Tibial nerve (tissue), 4 donors: ENCODE measurements around the gene UTP4. TPM values are rescaled to one million over a fixed set of nuclear protein-coding genes. Genes with fewer than 3 reads are reported as not detected.

Source experiments
- DNase-seq, 2 donors: peaks; one replicate each; pipeline ENCODE4 v3.0.0-alpha.2; 2019; ENCODE audit warnings: low spot score in 2 of 2
- H3K27ac ChIP-seq, 4 donors: fragments of 200-600 bp; sonication (generic) in 3 of 4; one replicate each; pipeline ENCODE4 v1.5.1; 2017 to 2019; ENCODE audit warnings: mild to moderate bottlenecking in 1 of 4
- H3K27me3 ChIP-seq, 2 donors: fragments of 200-600 bp; sonication (generic) in 1 of 2; one replicate each; pipeline versions ENCODE4 v1.5.1 to v1.6.0; 2017 to 2019
- H3K36me3 ChIP-seq, 3 donors: fragments of 200-600 bp; sonication (generic); one replicate each; pipeline ENCODE4 v1.5.1; 2018 to 2019
- H3K4me1 ChIP-seq, 4 donors: fragments of 200-600 bp; sonication (generic) in 3 of 4; one replicate each; pipeline ENCODE4 v1.5.1; 2017 to 2019
- H3K4me3 ChIP-seq, 4 donors: fragments of 200-600 bp; sonication (generic) in 3 of 4; one replicate each; pipeline ENCODE4 v1.5.1; 2017 to 2019; ENCODE audit warnings: mild to moderate bottlenecking in 1 of 4, moderate library complexity in 1 of 4
- H3K9me3 ChIP-seq, 4 donors: fragments of 200-600 bp; sonication (generic) in 3 of 4; one replicate each; pipeline ENCODE4 v1.5.1; 2017 to 2019
- EP300 ChIP-seq, 2 donors: sonication (generic); formaldehyde crosslinking; IDR thresholded peaks; one replicate each; pipeline ENCODE4 v1.6.1; 2017; ENCODE audit warnings: antibody characterized with exemption in 2 of 2, mild to moderate bottlenecking in 1 of 2
- POLR2A ChIP-seq, 2 donors: fragments of 450-650 bp; IDR thresholded peaks; one replicate each; pipeline ENCODE4 v1.6.1; 2017; ENCODE audit warnings: antibody characterized with exemption in 2 of 2, mild to moderate bottlenecking in 2 of 2, moderate library complexity in 2 of 2
- WGBS, 2 donors: methylation state at CpG; one replicate each; pipeline ENCODE4 v1.1.5; 2018; 5-methylcytosine and 5-hydroxymethylcytosine counted together
- total RNA-seq, 4 donors: library from RNA; depleted of rRNA; stranded (reverse); fragments of >200 nt; gene quantifications; one replicate each; pipeline ENCODE4 v1.1.0, GENCODE V29; 2016
- TF ChIP-seq, protein P1 (sequence below), 5 experiments: fragments of 200-600 bp in 3 of 5; fragments of 450-650 bp in 2 of 5; sonication (generic) in 3 of 5; IDR thresholded peaks; one replicate each; pipeline ENCODE4 v1.5.1; 2016 to 2019; ENCODE audit warnings: antibody characterized with exemption in 5 of 5, mild to moderate bottlenecking in 3 of 5, moderate library complexity in 2 of 5

UTP4 gene
- total RNA-seq, 4 donors from 2014 or later: 17.6 to 48.0 (median 24.1) TPM

DNA sequence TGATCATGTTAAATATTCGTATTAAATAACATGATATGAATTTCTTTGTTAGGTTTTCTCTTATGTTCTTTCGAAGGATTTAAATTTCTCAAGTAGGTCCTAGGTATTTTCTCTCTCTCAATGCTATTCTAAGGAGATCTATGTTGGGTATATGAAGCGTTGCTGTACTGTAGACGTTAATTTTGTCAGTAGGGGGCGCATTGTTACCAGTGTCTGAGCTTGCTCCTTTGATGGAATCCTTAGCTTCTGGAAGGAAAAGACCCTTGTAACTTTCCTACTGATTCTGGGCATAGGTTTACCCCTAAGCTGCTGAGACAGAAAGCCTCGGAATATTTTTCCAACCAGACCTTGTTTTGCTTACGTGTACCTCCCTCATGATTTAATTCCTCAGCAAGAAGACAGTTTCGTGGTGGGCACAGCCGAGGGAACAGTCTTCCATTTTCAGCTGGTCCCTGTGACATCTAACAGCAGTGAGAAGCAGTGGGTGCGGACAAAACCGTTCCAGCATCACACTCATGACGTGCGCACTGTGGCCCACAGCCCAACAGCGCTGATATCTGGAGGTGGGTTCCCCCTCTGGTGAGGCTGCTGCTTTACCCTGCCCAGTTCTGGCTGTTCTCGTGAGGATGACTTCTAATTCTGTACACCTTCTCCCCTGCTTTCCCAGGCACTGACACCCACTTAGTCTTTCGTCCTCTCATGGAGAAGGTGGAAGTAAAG, 17.9 kb downstream of the UTP4 start:
- Histone ChIP-seq H3K4me1 (peaks cover 0 to 4% (median 0%) of the 10 kb centered on the region in 4 donors), H3K4me3 (no peak overlapping the region), H3K27me3 (no peaks in the 10 kb centered on the region), H3K36me3 (peaks cover 0 to 89% (median 3%) of the 10 kb centered on the region in 3 donors), H3K9me3 (no peaks in the 10 kb centered on the region), H3K27ac (no peak overlapping the region)
- WGBS, 2 donors: 52 to 61% methylated on average over 16 of the region's 16 CpGs
- DNase-seq: peak in 1 of 2 donors; percentile 94
- TF ChIP-seq POLR2A (IDR thresholded peaks at IDR 0.05) (no peak), EP300 (IDR thresholded peaks at IDR 0.05) (peak in 1 of 2 donors; percentile 14)
- TF ChIP-seq, protein P1, sequence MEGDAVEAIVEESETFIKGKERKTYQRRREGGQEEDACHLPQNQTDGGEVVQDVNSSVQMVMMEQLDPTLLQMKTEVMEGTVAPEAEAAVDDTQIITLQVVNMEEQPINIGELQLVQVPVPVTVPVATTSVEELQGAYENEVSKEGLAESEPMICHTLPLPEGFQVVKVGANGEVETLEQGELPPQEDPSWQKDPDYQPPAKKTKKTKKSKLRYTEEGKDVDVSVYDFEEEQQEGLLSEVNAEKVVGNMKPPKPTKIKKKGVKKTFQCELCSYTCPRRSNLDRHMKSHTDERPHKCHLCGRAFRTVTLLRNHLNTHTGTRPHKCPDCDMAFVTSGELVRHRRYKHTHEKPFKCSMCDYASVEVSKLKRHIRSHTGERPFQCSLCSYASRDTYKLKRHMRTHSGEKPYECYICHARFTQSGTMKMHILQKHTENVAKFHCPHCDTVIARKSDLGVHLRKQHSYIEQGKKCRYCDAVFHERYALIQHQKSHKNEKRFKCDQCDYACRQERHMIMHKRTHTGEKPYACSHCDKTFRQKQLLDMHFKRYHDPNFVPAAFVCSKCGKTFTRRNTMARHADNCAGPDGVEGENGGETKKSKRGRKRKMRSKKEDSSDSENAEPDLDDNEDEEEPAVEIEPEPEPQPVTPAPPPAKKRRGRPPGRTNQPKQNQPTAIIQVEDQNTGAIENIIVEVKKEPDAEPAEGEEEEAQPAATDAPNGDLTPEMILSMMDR (IDR thresholded peaks at IDR 0.05): peak; percentile 68 to 87 (median 79)

DNA sequence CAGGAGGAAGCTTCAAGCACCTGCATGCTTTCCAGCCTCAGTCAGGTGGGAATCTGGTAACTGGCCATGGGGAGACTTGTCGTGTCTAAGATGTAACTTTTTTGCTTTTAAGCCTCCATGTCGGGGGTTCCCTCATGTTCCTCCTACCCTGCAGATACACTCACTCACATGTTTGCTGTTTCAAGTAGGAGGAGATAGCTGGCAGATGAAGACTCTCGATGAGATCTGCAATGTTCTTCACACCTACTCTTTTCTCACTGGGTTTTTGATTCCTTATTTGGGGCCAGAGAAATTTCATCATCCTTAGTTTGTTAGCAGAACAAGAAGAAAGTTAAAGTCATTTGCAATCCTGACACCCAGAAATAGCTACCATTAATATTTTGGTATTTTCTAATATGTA, 24.7 kb downstream of the UTP4 start:
- Histone ChIP-seq H3K4me3 (no peak overlapping the region), H3K4me1 (no peaks in the 10 kb centered on the region), H3K36me3 (peaks cover 3 to 97% (median 9%) of the 10 kb centered on the region in 3 donors), H3K27ac (no peak overlapping the region), H3K27me3 (no peaks in the 10 kb centered on the region), H3K9me3 (no peaks in the 10 kb centered on the region)
- TF ChIP-seq, protein P1 (IDR thresholded peaks at IDR 0.05): no peak
- TF ChIP-seq EP300 (IDR thresholded peaks at IDR 0.05) (no peak), POLR2A (IDR thresholded peaks at IDR 0.05) (no peak)
- WGBS, 2 donors: 76 to 82% methylated on average over 3 of the region's 3 CpGs
- DNase-seq: no peak

DNA sequence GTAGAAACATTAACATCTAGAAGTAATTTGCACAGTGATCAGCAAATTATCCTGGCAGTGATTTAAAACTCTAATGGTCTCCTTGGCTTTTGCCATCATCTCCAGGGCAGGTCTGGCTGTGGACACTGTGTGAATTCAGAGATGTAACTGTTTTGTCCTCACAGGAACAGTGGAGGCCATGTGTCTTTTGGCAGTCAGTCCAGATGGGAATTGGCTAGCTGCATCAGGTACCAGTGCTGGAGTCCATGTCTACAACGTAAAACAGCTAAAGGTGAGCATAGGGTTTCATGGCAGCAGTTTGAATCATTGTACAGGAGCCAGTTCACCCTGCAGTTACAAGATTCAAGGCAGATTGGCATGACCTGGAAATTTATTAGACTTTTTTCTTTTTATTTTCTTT, 27.7 kb downstream of the UTP4 start:
- Histone ChIP-seq H3K27ac (no peak overlapping the region), H3K4me3 (no peak overlapping the region), H3K4me1 (no peaks in the 10 kb centered on the region), H3K27me3 (no peaks in the 10 kb centered on the region), H3K36me3 (peaks cover 3 to 97% (median 9%) of the 10 kb centered on the region in 3 donors), H3K9me3 (no peaks in the 10 kb centered on the region)
- DNase-seq: no peak
- no peak for TF ChIP-seq EP300 (IDR thresholded peaks at IDR 0.05)
- TF ChIP-seq, protein P1 (IDR thresholded peaks at IDR 0.05): no peak
- no peak for TF ChIP-seq POLR2A (IDR thresholded peaks at IDR 0.05)
- WGBS, 2 donors: 88 to 90% methylated on average over 1 of the region's 1 CpG

DNA sequence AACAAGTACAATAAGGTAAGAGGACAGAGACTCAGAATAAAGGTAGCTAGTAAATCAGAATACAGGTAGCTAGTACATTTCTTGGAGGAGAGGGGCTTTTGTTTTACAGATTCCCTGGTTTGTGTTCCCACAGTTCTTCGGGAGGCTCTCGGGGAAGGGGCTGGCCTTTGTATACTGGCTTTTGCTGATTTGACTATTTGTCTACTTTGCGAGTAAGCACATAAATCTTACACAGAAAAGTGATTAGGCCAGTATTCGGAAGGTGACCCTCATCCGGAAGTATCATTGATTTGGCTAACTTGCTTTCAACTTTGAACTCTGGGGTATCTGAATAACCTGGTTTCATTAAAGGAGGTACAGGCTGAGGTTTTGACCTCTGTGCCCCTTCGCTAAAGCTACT, 33.1 kb downstream of the UTP4 start:
- H3K4me3 ChIP-seq: no peak overlapping the region
- H3K27ac ChIP-seq: no peak overlapping the region
- peaks cover 0 to 88% (median 3%) of the 10 kb centered on the region in 3 donors for H3K36me3 ChIP-seq
- 87 to 91% methylated on average over 6 of the region's 6 CpGs for WGBS, 2 donors
- H3K9me3 ChIP-seq: no peaks in the 10 kb centered on the region
- no peak for DNase-seq
- TF ChIP-seq POLR2A (IDR thresholded peaks at IDR 0.05) (no peak), EP300 (IDR thresholded peaks at IDR 0.05) (no peak)
- TF ChIP-seq, protein P1 (IDR thresholded peaks at IDR 0.05): no peak
- no peaks in the 10 kb centered on the region for H3K27me3 ChIP-seq
- peaks cover 0 to 7% (median 0%) of the 10 kb centered on the region in 4 donors for H3K4me1 ChIP-seq

DNA sequence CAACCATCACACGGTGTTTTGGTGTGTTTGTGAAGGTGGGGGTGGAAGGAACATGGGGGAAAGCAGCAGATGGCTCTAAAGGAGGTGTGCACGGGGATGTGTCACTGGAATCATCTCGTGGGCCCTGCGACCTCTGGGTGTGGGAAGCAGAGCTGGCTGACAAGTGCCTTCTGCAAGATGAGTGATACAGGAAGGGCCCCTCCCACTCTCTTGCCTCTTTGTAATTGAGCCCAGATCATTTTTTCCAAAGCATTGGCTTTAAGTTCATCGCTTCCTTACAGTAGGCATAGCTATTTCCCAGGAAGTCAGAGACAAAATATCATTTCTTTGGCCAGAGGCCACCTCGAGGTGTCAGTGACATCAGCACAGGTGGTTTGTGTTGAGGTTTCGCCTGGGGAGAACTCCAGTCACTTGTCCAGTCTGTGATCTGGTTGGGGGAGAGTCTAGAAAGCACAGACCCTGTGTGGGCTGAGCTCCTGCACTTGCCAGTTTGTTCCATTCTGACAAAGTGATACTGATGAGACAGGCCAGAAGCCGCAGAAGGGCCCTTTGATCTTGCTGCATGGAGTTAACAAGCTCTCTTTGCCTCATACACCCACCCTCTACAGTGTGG, 33.9 kb downstream of the UTP4 start:
- H3K4me3 ChIP-seq: no peak overlapping the region
- H3K9me3 ChIP-seq: no peaks in the 10 kb centered on the region
- no peak for DNase-seq
- TF ChIP-seq POLR2A (IDR thresholded peaks at IDR 0.05): no peak
- TF ChIP-seq, protein P1 (IDR thresholded peaks at IDR 0.05): no peak
- TF ChIP-seq EP300 (IDR thresholded peaks at IDR 0.05): no peak
- peaks cover 0 to 13% (median 3%) of the 10 kb centered on the region in 4 donors for H3K4me1 ChIP-seq
- no peak overlapping the region for H3K27ac ChIP-seq
- 60 to 61% methylated on average over 8 of the region's 8 CpGs for WGBS, 2 donors
- H3K27me3 ChIP-seq: no peaks in the 10 kb centered on the region
- peaks cover 0 to 80% (median 0%) of the 10 kb centered on the region in 3 donors for H3K36me3 ChIP-seq
